ENCODE data around the gene AP2A1. TPM values are rescaled to one million over a fixed set of nuclear protein-coding genes. Genes with fewer than 3 reads are reported as not detected.

The AP2A1 gene
- total and polyA plus RNA-seq, 2 of the 13 experiments (the other 11 are each of a cell fraction or from before 2014, with no cell fraction given): 22.7 to 39.7 TPM

GRCh38 chr19:49766007-49766929 lies 533 bp upstream of the AP2A1 start (continued):
- TF ChIP-seq GATAD2A (CRISPR knock-in tag; IDR thresholded peaks at IDR 0.05) (peak; percentile 34; the same call in 1 of the 2 replicates), CCDC6 (CRISPR knock-in tag; IDR thresholded peaks at IDR 0.05) (no peak), ZNF12 (CRISPR knock-in tag; IDR thresholded peaks at IDR 0.05) (no peak), RFXAP (CRISPR knock-in tag; IDR thresholded peaks at IDR 0.05; ENCODE audit: borderline replicate concordance) (0 out of 2 replicates have a peak, but pooled peaks have one; percentile 39), ZNF589 (CRISPR knock-in tag; conservative IDR thresholded peaks at IDR 0.05) (no peak), PHF20 (CRISPR knock-in tag; IDR thresholded peaks at IDR 0.05) (peak; percentile 41; the same call in 1 of the 2 replicates), ZNF773 (CRISPR knock-in tag; IDR thresholded peaks at IDR 0.05; ENCODE audit: borderline replicate concordance) (no peak), ZNF235 (CRISPR knock-in tag; IDR thresholded peaks at IDR 0.05; ENCODE audit: borderline replicate concordance) (no peak), NCOA5 (CRISPR knock-in tag; IDR thresholded peaks at IDR 0.05) (no peak), MZF1 (CRISPR knock-in tag; IDR thresholded peaks at IDR 0.05; ENCODE audit: borderline replicate concordance) (no peak), ZBTB1 (CRISPR knock-in tag; IDR thresholded peaks at IDR 0.05; ENCODE audit: borderline replicate concordance) (no peak), ZBTB26 (CRISPR knock-in tag; IDR thresholded peaks at IDR 0.05; ENCODE audit: borderline replicate concordance) (peak; percentile 77; the same call in 1 of the 2 replicates), EED (CRISPR knock-in tag; IDR thresholded peaks at IDR 0.05) (no peak), TBX2 (CRISPR knock-in tag; IDR thresholded peaks at IDR 0.05; ENCODE audit: borderline replicate concordance) (peak; percentile 61), SIX1 (CRISPR knock-in tag; IDR thresholded peaks at IDR 0.05; ENCODE audit: borderline replicate concordance) (no peak), ZNF44 (CRISPR knock-in tag; IDR thresholded peaks at IDR 0.05) (no peak; the same call in 1 of the 2 replicates), PATZ1 (CRISPR knock-in tag; IDR thresholded peaks at IDR 0.05) (peak; percentile 32; the same call in 1 of the 2 replicates), POLR2G (IDR thresholded peaks at IDR 0.05; ENCODE audit: low read depth, low read length) (peak; percentile 84), NCOA1 (CRISPR knock-in tag; IDR thresholded peaks at IDR 0.05) (no peak)
- TF ChIP-seq, protein P1, sequence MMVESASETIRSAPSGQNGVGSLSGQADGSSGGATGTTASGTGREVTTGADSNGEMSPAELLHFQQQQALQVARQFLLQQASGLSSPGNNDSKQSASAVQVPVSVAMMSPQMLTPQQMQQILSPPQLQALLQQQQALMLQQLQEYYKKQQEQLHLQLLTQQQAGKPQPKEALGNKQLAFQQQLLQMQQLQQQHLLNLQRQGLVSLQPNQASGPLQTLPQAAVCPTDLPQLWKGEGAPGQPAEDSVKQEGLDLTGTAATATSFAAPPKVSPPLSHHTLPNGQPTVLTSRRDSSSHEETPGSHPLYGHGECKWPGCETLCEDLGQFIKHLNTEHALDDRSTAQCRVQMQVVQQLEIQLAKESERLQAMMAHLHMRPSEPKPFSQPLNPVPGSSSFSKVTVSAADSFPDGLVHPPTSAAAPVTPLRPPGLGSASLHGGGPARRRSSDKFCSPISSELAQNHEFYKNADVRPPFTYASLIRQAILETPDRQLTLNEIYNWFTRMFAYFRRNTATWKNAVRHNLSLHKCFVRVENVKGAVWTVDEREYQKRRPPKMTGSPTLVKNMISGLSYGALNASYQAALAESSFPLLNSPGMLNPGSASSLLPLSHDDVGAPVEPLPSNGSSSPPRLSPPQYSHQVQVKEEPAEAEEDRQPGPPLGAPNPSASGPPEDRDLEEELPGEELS (CRISPR knock-in tag; IDR thresholded peaks at IDR 0.05): peak; percentile 42; the same call in 1 of the 2 replicates
- TF ChIP-seq, protein P2, sequence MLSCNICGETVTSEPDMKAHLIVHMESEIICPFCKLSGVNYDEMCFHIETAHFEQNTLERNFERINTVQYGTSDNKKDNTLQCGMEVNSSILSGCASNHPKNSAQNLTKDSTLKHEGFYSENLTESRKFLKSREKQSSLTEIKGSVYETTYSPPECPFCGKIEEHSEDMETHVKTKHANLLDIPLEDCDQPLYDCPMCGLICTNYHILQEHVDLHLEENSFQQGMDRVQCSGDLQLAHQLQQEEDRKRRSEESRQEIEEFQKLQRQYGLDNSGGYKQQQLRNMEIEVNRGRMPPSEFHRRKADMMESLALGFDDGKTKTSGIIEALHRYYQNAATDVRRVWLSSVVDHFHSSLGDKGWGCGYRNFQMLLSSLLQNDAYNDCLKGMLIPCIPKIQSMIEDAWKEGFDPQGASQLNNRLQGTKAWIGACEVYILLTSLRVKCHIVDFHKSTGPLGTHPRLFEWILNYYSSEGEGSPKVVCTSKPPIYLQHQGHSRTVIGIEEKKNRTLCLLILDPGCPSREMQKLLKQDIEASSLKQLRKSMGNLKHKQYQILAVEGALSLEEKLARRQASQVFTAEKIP (CRISPR knock-in tag; IDR thresholded peaks at IDR 0.05; ENCODE audit: borderline replicate concordance): no peak
- TF ChIP-seq, protein P3, sequence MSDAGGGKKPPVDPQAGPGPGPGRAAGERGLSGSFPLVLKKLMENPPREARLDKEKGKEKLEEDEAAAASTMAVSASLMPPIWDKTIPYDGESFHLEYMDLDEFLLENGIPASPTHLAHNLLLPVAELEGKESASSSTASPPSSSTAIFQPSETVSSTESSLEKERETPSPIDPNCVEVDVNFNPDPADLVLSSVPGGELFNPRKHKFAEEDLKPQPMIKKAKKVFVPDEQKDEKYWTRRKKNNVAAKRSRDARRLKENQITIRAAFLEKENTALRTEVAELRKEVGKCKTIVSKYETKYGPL (CRISPR knock-in tag; IDR thresholded peaks at IDR 0.05): no peak
